Islet of Langerhans (tissue), 1 donor: Measurements from ENCODE around the gene FAM89B.

Experiments
- FAIRE-seq: peaks from one replicate; lab custom pipeline; 2011; peaks lifted over from hg19 to GRCh38; lab: Jason Lieb, UNC

The FAM89B gene

DNA sequence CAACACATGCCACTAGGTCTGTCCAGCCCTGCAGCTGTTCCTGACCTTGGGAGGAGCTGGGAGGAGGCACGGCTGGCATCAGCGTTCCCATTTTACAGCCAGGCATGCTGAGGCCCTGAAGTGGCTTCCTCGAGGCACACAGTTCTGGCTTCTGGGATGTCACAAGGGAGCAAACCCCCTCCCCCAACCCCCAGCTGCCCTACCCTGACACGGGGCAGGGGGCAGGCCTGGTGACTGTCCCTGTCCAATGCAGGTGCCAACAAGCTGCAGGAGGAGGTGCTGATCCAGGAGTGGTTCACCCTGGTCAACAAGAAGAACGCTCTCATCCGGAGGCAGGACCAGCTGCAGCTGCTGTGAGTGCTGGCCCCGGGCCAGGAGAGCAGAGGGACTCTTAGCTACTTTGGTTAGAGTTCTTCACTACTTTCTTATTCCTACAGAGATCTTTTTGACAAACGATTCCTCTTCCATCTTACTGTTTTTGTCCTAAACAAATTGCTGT is 18.0 kb downstream of the FAM89B start:
- no peak for FAIRE-seq

DNA sequence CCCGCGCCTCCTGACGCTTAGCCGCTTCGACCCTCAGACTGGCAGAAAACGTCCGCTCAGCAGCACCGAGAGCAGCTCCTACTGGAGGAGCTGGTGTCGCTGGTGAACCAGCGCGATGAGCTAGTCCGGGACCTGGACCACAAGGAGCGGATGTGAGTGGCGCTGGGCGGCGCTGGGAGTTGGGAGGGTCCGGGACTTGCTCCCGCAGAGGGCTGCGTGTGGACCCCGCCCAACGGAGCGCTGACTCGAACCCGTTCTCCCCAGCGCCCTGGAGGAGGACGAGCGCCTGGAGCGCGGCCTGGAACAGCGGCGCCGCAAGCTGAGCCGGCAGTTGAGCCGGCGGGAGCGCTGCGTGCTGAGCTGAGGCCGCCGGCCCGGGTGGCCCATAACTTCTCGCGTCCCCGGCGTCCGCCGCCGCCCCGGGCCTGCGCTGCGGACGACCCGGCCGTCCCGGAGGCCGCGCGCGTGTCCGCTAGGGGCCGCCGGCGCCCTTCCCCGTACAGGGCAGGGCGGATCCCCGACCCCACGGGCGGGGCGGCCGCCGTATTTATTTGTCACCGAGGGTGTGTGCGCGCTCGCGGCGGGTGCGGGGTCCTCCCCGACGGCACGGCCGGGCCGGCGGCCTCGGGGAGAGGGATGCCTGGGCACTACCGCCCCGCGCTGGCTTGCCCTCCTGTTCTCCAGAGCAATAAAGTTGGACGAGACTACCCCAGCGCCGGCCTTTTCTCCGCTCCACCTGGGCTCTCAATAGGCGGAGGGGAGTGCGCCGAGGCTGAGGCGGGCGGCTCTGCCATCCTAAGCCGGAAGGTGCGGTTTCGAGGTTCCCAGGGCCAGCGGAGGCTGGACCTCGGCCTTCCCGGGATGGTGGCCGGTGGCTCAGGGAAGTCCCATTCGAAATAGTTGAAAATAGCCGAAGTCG is 19.9 kb downstream of the FAM89B start:
- no peak for FAIRE-seq

- no peak for FAIRE-seq
These were observed 20.6 kb downstream of the FAM89B start for GRCh38 chr11:65592858-65593517.

DNA sequence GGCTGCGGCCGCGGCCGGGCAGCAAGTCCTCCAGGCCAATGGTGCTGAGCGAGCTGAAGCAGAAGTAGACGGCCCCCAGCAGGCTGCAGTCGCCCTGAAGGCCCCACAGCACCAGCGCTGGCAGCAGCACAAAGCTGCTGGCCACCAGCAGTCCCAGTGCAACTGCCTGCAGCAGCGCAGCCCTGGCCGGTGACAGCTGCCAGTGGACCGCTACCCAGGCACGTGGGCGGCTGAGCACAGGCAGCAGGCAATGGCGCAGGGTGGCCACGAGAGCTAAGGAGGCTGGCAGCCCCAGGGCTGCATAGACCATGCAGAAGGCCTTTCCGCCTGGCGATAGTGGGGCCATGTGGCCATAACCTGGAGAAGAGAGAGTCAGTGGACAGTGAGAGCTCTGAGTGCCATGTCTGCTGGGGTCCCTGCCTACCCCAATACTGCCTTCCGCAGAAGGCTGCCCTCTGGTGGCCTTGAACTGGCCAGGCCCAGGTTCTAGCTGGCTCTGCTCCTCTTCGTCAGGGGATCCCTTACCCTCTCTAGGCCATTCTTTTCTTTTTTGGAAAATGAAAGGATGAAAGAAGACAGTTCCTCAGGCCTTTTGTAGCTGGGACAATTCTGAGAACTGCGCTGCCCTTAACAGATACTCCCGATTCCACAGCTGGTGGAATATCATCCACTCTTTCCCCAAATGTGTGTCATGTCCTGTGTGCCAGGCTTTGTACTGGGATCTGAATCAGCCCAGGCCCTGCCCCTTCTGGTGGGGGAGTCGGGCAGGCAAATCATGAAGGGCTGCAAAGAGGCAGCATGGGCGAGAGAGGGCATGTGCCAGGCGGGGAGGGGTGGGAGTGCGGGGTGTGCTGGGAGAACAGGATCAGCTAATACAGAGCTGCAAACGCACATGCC is 21.4 kb downstream of the FAM89B start:
- FAIRE-seq, result no peak

DNA sequence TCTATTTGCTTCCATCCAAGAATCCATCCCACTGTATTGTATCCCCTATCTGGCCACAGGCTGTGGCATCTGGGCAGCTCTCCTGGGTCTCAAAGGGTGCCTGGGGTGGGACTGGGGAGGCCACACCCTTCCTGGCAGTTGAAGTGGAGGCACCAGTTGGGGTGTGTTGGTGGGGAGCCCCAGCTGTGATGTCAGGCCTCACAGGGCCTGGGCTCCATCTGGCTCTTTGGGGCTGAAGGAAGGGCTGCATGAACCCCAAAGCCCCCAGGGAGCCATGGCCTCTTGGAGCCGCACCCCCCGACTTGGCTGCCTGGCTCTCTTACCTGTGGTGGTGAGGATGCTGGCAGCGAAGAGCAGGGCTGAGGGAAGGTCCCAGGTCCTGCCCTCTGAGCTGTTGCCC is 22.8 kb downstream of the FAM89B start:
- FAIRE-seq, result no peak

GRCh38 chr11:65595543-65596281 is 23.4 kb downstream of the FAM89B start, which contains the start of gene KCNK7:
KCNK7 (minus strand) TSS chr11:65595800; CDS start chr11:65595772, 28 bp downstream.
- FAIRE-seq, result no peak

DNA sequence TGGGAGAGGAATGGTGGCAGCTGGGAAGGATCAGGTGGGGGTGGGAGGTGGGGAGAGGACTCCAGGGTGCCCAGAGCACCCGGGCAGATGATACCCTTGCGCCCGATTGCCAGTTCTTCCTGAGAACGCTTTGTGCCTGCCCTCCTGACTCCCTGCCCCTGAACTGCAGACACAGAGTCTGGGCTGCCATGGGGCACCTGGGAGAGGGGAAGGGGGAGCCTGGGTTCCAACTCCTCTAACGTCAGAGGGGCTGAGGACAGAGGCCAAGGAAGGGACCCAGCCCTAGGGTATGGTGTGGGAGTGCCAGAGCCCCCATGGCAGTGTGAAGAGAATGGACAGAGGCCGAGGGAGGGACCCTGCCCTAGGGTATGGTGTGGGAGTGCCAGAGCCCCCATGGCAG is 24.2 kb downstream of the FAM89B start:
- FAIRE-seq, result no peak

DNA sequence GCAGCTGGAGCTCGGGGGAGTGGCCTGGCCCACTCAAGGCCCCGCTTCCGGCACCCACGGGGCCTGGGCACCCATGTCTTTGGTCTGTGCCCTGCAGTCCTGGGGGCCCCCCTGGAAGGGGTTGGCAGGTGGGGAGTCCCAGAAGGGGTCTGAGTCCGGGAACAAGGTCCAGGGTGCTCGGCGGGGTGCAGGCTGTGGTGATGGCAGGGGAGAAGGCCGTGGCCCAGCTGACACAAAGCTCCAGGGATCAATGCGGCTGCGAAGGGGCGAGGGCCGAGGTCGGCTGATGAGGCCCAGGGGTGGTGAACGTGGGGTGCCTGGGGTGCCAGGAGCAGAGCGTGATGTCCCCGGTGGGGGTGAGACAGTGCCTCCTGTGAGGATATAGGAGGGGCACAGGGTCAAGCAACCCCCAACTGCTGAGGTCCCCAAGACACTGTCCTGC is 25.9 kb downstream of the FAM89B start:
- no peak for FAIRE-seq

- FAIRE-seq, result no peak
These were observed 27.0 kb downstream of the FAM89B start for GRCh38 chr11:65599216-65599954.

DNA sequence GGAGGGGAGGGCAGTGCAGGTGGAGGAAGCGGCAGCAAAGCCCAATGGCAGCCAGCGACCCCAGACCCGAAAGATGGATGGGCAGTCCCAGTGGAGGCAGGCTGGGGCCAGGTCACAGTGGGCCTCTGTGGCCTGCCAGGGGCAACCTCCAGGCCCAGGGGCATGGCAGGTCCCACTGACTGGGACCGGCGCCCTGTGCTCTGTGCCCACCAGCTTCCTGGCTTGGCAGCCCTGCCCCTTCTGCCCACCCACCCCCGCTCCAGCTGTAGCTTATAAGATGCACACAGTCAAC is 27.6 kb downstream of the FAM89B start:
- no peak for FAIRE-seq

DNA sequence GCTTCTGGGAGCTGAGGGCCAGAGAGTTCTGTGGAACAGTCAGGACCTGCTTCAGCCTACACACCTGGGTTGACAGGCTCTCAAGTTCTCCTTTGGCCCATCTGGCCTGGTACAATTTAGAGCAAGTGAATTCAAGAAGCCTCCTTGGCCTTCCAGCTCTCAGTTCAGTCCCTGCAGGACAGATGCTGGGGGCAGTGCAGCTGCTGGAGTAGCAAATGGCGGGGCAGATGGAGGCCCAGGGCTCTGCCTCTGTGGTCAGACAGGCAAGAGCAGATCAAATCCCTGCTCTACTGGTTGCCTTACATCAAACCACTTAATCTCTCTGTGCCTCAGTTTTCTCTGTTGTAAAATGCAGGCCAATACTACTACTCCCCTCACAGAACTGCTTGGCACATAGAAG is 31.9 kb downstream of the FAM89B start:
- FAIRE-seq, result no peak

DNA sequence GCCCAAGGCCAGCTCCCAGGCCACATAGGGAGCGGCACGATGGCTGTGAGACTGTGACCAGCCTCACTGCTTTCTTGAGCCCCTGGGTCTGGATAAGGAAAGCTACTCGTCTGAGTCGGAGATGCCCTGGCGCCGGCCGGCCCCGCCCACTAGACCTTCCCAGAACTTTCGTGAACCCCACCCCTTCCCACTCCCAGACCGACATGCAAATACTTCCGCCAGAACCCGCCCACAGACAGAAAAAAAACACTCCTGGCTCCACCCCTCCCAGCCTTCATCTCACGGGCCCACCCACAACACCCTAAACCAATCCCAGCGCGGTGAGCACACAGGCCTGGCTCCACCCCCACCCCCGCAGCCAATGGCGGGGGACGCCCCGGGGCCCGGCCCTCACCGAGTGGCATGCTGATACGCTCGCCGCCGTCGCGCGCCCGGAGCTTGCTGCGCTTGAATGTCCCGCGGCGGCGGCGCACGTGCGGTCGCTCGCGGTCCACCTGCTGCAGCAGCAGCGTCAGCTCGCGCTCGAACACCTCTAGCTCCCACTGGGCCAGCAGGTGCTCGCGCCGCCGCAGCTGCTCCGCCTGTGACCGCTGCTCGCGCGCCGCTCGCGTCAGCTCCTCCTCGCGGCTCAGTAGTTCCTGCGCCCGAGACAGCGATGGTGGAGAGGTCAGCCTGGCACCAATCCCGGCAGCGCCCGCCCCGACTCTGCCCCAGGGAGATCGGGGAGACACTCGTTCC is 34.7 kb downstream of the FAM89B start:
- no peak for FAIRE-seq

GRCh38 chr11:65607614-65608426 is 35.5 kb downstream of the FAM89B start:
- FAIRE-seq, result no peak

- no peak for FAIRE-seq
These were observed 36.9 kb downstream of the FAM89B start for GRCh38 chr11:65609229-65609628.

GRCh38 chr11:65609665-65610064 is 37.3 kb downstream of the FAM89B start:
- FAIRE-seq, result no peak

DNA sequence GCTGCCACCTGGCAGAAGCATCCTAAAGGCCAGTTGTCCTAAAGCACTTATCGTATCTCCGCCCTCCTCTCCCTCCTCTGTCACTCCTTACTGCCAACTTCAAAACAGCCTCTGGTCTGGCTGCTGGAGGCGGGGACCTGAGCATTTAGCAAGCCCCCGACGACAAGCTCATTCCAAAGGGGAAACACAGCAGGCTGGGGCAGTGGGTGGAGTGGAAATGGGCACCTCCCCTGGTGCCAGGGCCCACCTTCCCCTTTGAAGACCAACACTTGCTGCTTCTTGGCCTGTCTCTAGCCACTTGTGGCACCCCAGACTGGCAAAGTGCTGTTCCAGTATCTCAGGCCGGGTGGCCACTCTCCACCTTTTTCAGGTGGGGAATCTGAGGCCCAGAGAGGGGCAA is 38.1 kb downstream of the FAM89B start:
- no peak for FAIRE-seq

GRCh38 chr11:65611028-65611757 is 38.9 kb downstream of the FAM89B start:
- FAIRE-seq, result no peak

DNA sequence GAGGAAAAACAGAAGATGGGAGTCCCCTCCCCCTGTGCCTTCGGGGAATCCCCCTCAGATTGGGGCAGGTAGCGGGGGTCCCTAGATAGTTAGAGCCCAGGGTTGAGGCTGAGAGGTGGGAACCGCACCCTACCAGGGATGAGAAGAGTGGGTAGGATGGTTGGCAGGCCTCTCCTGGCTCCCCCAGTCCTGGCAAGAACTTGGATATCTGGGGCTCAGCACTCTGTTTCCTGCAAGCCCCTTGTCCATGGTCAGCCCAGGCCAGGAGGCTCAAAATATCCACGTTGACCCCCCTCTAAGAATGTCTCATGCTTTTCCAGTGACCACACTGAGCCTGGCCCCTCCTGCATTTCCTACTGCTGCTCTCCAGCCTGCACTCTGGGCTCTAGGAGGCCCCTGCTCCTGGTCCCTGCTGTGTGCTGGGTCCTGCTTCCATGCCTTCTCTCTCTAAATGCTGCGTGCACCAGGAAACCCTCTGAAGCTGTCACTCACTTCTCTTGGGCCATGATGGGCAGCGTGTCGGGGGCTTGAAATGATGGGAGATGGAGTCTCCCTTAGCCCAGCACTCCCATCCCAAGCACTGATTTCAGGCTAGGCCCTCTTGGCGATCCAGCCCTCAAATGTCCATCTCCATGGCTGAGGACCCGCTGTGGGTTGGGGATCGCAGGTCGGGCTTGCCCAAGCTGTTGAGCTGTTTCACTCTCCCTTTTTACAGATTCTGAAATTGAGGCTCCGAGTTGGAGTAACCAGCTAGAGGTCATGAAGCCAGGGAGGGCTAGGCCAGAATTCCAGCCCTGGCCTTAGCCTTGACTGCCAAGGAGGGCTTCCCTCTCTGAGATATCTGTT is 39.6 kb downstream of the FAM89B start:
- no peak for FAIRE-seq
